ENCODE data around the gene VSTM2L.

VSTM2L gene

DNA sequence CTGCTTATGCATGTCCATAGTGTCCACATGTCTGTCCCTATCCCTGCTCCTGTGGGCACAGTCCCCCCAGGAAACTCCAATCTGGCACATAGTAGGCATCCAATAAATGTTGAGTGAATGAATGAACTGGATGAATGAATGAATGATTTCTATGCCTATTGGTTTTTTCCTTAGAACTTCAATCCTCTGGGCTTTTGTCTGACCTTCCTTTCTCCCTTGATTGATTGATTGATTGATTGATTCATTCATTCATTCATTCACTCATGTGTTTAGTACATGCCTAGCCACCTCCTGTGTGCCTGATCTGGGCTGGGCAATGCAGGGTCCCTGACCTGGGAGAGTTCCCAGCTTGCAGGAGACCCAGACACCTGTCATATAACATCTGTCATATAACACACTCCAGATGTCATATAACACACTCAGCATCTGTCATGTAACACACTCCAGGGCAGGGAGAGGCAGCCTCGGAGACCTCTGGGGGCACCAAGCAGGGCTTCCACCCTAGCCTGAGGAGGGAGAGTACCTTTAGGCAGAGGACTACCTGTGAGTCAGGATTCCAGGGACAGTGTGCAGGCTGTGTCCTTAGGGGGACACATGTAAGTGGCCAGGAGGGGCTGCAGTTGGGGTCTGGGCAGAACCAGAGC lies 17.9 kb downstream of the VSTM2L start:
- no peak for DNase-seq

DNA sequence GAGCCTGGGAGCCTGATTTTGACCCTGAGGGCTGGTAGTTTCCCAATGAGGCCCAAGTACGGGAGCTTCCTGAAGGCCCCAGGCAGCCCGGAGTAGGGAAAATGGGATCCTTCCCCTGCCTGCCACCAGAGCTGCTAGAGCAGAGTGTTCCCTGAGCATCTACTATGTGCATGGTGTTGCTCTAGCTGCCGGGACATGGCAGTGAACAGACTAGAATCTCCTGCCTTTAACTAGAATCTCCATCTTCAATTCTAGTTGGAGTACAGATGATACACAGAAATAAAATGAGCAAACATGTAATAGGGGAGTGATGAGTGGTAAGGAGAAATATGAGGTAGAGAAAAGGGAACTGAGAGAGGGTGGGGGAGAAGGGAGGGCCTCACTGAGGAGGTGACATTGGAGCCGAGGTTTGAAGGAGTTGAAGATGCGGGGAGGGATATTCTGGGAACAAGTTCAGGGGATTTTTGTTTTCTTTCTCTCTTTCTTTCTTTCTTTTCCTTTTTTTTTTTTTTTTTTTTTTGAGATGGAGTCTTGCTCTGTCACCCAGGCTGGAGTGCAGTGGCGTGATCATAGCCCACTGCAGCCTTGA lies 18.5 kb downstream of the VSTM2L start:
- DNase-seq: no peak

DNA sequence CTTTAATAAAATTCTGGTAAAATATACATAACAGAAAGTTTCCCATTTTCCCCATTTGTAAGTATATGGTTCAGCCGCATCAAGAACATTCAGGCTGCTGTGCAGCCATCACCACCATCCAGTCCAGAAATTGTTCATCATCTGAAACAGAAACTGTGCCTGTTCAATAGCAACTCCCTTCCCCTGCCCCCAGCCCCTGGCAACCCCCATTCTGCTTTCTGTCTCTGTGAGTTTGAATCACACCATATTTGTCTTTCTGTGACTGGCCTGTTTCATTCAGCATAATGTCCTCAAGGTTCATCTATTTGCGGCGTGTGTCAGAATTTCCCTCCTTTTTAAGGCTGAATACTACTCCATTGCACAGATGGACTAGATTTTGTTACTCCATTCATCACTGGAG lies 19.1 kb downstream of the VSTM2L start:
- no peak for DNase-seq

DNA sequence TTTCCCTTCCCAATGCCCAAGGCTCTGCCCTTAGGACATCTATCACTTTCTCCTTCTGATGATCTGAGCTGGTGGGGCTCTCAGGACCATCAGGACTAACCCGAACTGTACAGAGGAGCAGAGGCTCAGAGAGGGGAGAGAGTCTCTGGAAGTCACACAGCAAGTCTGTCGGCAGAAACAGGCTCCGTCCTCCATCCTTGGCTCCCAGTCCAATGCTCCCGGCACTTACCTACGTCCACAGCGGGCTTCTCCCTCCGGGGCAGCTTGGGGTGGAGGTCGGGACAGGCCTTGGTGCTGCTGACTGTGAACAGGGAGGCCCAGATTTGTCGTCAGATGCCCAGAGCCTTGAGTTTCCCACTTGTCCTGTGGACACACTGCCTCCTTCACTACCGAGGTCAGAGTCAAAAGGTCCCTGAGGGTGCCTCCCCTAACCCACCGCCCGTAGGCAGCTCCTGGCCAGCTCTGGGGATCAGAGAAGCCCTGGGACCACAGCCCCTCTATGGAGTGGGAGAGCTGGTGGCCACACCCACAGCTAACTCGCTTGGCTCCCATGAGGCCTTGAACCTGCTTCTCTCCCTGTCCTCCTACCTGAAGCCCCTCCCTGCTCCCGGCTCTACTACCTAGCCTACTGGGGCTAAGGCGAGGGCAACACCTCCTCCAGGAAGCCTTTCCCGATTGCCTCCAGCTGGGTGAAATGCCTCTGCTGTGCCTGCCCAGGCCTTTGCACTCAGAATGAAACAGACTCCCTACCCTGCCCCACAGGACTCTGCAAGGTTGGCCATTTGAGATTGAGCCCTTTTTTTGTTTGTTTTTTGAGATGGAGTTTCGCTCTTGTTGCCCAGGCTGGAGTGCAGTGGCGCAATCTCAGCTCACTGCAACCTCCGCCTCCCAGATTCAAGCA lies 22.6 kb downstream of the VSTM2L start:
- DNase-seq: no peak

DNA sequence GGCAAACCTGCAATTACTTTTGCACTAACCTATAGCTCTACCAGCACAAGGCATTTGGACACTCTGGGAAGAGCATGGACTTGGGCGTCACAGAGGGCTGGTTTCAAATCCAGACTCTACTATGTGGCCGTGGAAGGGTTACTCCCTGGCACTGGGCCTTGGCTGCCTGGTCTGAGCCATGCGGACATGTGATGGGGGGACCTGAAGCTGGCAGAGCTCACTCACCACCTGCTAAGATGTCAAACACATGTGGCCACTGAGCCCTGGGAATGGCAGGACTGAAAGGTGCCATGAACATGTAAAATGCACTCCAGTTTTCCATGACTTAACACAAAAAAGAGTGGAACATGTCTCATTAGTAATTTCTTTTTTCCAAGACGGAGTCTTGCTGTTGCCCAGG lies 23.7 kb downstream of the VSTM2L start:
- DNase-seq: no peak

DNA sequence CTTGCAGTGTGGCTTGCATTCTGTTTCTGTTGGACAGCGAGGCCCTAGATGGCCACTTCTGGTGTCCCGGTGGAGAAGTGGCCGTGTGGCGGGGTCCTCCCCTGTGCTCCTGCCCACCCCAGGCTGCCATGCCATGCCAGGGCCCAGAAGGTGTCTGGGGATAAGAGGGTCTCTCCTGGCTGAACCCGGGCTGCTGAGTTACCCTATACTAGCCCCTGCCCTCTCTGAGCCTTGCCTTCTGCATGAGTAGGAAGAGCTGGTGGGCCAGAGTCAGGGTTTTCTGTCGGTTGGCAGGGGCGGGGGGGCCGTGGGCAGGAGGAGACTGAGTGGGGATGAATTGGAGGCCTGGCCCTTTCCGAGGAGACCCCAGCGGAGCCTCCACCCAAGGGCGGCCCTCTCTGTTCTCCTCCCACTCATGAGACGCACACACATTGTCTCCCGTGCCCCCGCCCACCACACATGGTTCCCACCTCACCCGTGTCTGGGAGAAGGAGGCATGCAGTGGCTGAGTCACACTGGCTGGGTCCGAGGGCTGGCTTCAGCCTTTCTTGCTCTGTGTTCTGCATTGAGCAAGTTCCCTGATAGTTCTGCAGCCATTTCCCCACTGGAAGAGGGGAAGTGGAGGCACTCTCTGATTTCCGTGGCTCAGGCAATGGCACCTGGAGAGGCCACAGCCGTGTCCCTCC lies 24.6 kb downstream of the VSTM2L start:
- DNase-seq: no peak

DNA sequence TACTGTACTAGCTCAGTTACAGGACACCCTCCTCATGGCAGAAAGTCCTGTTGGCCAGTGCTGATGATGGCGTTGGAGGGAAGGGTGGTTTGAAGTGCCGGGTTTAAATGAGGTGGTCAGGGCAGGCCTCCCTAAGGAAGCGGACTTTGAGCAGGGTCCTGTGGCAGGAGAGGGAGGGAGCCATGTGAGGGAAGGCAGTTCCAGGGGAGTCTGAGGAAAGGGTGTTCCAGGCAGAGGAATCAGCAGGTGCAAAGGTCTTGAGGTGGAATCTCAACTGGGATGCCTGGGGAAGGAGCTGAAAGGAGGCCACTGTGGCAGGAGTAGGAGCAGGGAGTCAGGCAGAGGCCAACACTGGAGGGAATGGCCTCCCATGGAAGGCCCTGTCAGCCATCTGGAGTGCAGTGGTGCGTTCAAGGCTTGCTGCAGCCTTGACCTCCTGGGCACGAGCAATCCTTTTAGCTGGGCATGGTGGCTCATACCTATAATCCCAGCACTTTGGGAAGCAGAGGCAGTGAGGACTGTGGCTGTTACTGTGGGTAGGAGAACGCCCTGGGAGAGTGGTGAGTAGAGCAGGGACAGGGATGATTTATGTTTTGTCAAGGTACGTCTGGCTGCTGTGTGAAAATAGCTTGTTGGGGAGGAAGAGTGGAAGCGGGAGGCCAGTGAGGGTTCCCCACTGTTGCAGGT lies 26.2 kb downstream of the VSTM2L start:
- no peak for DNase-seq

DNA sequence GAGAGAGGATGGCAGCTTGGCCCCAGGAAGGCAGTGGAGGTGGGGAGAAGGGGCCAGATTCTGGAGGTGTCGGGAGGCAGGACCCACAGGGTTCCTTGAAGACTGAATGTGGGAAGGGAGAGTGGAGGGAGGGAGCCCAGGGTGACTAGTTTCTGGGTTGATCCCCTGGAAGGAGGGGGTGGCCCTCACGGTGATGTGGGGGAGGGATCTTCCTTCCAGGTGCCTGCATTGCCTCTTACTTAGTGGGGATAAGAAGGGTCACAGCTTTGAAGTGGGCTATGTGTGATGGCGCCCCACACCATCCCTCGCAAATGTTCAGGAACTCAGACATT lies 26.7 kb downstream of the VSTM2L start:
- no peak for DNase-seq

DNA sequence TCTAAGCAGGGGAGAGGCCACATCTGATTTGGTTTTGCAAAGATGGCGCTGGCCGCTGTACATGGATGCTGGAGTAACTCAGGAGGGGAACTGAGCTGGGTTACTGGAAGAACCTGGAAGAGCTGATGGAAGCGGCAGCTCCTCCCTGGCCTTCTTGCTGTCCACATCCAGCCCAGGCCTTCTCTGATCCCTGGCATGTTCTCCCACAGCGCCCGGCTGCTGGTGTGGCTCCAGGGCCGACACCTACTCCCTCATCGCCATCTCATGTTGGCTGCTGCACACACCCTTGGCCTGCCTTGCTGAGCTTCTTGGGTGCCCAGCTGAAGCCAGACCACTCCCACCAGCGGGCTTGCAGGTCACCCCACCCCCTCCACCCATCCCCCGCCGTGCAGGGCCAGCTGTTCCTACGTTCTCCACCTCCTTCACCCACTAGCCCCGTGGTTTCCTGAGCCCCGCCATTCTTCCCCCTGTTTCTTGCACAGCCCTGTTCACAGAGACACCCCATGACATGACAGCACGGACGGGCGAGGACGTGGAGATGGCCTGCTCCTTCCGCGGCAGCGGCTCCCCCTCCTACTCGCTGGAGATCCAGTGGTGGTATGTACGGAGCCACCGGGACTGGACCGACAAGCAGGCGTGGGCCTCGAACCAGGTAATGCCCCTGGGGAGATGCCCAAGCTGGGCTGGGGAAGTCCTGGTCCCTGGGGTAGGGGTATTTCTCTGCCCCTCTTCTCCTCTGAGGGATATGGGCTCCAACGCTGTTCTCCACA lies 28.4 kb downstream of the VSTM2L start:
- DNase-seq: no peak

DNA sequence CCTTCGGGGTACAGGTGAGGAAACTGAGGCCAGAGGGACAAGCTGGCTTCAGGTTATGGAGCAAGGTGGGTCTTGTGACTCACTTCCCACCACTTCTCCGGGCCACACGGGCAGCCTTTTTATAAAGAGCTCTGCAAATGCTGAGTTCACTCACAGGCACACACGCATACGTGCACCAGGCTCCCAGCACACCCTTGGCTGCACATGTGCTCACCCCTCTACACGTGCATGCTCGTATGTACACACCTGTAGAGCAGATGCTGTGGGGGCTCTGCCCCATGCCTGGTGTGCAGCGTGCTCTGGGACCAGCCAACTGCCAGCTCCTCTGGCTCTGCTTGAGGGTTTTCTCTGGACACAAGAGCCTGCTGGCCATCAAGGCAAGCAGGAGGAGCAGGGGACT lies 29.1 kb downstream of the VSTM2L start:
- no peak for DNase-seq

DNA sequence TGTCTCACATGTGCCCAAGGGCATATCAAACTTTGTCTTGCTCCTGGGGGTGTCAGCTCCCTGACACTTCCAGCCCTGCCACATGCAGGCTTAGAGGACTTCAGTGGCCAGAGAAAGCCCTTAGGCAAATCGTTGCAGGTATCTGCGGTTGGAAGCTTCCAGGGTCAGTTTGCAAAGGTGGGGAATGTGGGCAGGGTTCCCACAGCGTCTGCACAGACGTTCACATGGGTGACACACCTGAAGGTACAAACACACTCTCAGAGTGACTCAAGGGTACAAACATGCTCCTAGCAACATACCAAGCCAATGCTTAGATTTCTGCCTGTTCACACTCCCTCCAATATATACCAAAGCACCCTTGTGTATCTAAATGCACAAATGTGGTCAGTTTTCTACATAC lies 30.0 kb downstream of the VSTM2L start:
- no peak for DNase-seq

DNA sequence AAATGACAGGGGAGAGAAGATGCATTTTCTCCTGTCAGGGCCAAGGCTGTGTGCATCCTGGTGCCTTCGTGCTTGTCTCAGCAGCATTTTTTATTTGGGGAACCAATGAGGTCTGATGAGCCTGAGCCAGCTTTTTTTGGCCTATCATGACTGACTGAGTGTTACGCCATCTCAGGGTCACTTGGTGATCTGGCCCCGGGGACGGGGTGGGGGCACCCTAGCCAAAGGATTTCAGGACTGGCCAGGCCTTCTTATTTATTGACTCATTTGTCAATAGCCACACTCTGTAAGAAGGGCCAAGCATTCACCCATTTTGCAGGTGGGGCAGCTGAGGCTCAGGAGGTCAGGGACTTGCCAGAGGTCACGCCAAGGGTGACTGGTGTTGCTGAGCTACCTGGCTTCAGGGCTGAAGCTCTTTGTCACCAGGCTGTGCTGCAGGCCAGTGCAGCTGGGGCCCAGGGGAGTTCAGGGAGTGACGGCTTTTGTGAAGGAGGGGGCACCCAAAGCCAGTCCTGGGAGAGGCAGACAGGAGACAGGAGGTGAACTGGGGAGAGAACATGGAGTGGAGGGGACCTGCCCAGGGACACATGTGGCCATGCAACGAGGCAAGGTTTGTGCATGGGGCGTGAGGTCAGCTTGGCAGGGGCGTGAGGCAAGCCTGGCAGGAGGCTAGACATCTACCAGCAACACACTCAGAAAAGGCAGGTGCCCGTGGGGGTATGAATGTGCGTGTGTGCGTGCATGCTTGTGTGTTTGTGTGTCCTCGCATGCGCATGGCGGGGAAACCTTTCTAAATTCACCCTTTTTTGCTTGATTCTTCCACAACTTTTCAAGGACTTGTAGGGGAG lies 31.1 kb downstream of the VSTM2L start:
- DNase-seq: no peak

DNA sequence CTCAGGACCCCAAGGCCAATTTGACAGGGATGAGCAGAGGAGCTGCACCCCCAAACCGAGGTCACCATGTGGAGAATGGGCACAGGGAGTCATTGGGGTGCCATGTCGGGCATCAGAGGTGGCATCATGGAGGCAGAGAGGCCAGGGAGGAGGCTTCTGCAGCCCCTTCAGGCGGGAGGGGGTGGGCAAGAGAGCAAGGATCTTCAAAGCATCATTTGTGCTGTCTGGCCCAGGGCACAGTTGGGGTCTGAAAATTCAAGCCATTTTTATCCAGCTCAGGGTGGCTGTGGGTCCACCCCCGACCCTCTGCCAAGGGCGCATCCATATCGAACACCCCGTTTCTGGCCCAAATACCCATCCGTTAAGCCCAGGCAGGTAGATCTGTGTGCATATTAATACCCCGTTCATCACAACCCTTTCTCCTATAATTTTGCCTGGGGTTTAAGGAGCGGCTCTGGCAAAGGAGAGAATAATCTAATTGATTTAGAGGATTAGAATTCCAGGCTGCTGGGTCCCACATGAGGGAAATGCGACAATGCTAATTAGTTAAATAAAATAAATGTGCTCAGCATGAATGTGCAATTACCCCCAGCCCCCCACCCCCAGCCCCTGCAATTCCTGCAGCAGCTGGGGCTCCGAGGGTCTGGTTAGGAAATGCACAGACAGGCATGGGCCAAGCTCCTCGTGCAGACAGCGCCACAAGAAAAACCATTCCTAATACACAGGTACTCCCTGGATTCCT lies 31.9 kb downstream of the VSTM2L start:
- DNase-seq: no peak

DNA sequence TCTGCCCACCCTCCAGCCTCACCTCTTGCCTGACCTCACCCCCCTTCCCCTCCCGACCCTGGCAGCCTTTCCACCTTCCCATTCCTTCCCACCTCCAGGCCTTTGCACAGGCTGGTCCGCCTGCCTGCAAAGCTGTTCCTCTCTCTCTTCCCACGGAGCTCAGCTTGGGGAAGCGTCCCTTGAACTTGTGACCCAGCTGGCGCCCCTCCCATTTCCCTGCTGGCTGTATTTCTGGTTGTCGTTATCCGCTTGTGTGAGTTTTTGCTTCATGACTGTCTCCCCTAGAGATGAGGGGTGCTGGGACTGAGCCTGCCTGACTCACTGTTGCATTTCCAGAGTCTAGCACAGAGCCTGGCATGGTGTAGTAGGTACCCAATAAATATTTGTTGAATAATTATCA lies 32.5 kb downstream of the VSTM2L start:
- no peak for DNase-seq

DNA sequence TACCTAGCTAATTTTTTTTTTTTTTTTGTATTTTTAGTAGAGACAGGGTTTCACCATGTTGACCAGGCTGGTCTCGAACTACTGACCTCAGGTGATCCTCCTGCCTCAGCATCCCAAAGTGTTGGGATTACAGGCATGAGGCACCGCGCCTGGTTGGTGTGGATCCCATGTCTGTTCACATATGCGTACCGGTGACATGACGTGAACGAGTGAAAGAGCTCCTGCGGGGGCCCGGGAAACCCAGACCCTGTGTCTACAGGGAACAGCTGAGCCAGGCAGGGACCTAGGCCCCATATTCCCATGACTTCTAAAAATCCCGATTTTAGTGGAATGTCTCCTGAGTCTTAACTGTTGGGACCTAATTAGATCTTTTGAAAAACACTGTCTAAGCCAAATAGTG lies 33.1 kb downstream of the VSTM2L start:
- DNase-seq: no peak

DNA sequence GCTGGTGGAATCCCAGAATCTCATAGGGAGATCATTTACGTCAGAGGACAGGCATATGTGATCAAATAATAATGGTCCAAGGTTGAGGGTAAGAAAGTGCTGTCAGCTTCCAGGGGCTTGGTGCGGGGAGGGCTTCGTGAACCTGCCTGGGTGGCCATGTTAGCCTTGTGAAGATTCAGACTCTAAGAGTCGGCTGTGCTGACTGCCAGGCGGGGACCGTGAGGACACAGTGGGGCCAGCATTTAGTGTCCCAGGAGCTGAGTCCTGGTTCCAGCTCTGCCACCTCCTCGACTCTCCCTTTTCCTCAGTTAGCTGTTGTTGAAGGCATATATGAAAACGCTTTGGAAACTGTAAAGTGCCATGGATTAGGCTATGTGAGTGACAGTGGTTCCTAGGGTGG lies 33.5 kb downstream of the VSTM2L start:
- no peak for DNase-seq

DNA sequence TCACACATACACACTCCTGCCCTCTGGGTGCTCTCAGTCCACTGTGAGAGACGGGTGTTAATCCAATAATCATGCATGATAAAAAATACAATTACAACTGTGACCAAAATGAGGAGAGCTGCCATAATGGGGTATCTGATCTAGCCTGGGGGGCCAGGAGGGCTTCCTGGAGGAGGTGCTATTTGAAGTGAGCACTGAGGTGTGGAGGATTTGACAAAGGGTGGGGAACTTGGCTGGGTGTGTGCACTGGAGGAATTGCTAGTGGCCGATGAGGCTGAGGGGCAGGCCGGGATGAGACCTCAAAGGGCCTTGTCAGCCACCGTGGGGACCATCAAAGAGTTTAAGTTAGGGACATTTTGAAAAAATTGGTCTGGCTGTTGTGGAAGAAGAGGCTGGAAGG lies 34.8 kb downstream of the VSTM2L start:
- DNase-seq: no peak

DNA sequence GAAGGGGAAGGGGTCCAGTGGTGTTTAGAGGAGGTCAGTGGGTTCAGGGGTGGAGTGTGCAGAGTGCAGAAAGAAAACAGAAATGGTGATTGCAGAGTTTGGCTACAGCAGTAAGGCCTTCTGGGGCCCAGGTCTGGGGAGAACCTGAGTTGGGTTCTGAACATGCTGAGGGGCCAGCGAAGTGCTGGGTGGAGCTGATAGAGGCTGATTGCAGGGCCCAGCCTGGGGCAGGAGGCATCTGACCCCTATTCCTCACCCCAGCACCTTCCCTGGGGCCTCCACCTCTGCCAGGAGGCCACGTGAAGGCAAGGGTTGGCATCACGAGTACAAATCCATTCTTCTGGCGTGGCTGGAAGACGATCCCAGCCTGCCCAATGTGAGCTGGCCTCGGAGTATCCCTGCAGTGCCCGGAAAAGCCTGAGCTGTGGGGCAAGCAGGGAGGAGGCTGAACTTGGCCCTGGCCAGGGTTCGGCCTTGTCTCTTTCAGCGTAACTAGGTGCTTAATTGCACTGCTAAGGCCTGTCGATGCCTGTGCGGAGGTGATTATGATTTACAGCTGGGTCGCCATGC lies 35.3 kb downstream of the VSTM2L start:
- no peak for DNase-seq

DNA sequence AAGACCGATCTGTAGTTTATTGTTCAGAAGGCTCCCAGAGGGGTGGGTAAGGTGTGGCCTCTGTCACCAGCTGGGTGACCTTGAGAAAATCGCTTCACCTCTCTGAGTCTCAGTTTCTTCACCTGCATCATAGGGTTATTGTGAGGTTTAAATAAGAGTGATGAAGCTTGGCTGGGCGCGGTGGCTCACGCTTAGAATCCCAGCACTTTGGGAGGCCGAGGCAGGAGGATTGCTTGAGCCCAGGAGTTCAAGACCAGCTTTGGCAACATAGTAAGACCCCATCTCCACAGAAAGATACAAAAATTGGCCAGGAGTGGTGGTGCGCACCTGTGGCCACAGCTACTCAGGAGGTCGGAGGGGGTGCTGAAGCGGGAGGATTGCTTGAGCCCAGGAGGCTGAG lies 36.0 kb downstream of the VSTM2L start:
- no peak for DNase-seq
